Measurements from ENCODE around the gene CD2AP.
"Not testable (repeated sequence)": the region's sequence is repeated elsewhere in the genome, so short reads cannot be mapped to it uniquely, and the experiment has no call there.

CD2AP gene

GRCh38 chr6:47464052-47464451 is 13.5 kb upstream of the CD2AP start:
- DNase-seq = no peak

GRCh38 chr6:47465117-47465516 is 12.5 kb upstream of the CD2AP start:
- DNase-seq = no peak

GRCh38 chr6:47471911-47472310 is 5.7 kb upstream of the CD2AP start:
- DNase-seq = no peak

- DNase-seq = no peak
Measured at GRCh38 chr6:47473791-47474346, 3.7 kb upstream of the CD2AP start.

- DNase-seq = no peak
Measured at GRCh38 chr6:47475319-47475816, 2.2 kb upstream of the CD2AP start.

GRCh38 chr6:47476781-47477496 is 650 bp upstream of the CD2AP start:
- no peak for DNase-seq

GRCh38 chr6:47478233-47479139 is 897 bp downstream of the CD2AP start:
- no peak for DNase-seq

- no peak for DNase-seq
Measured at GRCh38 chr6:47479140-47479508, 1.5 kb downstream of the CD2AP start.

- DNase-seq = no peak
Measured at GRCh38 chr6:47479874-47480273, 2.3 kb downstream of the CD2AP start.

GRCh38 chr6:47481213-47481612 is 3.6 kb downstream of the CD2AP start:
- not testable (repeated sequence) for DNase-seq

GRCh38 chr6:47481806-47482205 is 4.2 kb downstream of the CD2AP start:
- no peak for DNase-seq

GRCh38 chr6:47483516-47483852 is 5.9 kb downstream of the CD2AP start:
- no peak for DNase-seq

- DNase-seq = no peak
Measured at GRCh38 chr6:47483853-47484546, 6.4 kb downstream of the CD2AP start.

- DNase-seq = no peak
Measured at GRCh38 chr6:47484616-47485015, 7.0 kb downstream of the CD2AP start.

- DNase-seq = no peak
Measured at GRCh38 chr6:47485083-47485482, 7.5 kb downstream of the CD2AP start.

- no peak for DNase-seq
Measured at GRCh38 chr6:47485491-47486135, 8.0 kb downstream of the CD2AP start.

GRCh38 chr6:47489995-47490394 is 12.4 kb downstream of the CD2AP start:
- no peak for DNase-seq

- DNase-seq = no peak
Measured at GRCh38 chr6:47490676-47491075, 13.1 kb downstream of the CD2AP start.

- DNase-seq = no peak
Measured at GRCh38 chr6:47492355-47492754, 14.8 kb downstream of the CD2AP start.

GRCh38 chr6:47495207-47495606 is 17.6 kb downstream of the CD2AP start:
- DNase-seq = no peak

- DNase-seq = no peak
Measured at GRCh38 chr6:47495954-47496545, 18.5 kb downstream of the CD2AP start.

- DNase-seq = no peak
Measured at GRCh38 chr6:47496935-47497579, 19.5 kb downstream of the CD2AP start.

All from CD4-positive, alpha-beta T cell treated with Interferon gamma for 1 hour (primary cell).